ENCODE measurements around the gene ENO4.

DNA sequence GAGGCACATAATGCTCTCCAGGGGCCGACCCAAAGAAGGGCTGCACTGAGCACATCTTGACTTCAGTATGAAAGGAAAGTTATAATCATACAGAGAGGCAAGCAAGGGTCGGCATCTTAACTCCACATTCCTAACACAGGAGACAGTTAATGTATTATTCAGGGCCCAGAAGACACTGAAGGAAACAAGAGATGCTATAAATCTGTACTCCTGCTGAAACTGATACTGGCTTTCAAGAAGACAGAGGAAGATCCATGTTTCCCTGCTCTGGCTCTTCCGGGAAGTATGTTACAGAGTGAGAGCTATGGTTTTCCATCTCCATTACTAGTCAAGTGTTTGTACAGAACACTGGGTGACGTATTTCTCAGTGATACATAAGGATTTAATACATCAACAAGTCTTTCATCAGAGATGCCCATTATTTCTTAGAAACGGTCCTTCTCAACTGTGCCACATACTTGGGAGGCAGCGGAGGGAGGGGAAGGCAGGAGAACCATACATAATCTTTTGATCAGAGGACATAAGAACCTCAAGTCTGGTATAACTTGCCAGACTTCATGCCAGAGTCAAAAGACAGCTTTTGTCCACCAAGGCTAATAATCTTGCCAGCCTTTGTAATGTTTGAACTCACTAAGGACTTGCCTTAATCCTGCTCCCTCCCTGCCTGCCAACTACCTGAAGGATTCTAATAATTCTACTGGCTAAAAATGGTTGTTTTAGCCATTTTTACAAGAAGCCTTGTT is 58.1 kb downstream of the ENO4 start:
- no peak for TF ChIP-seq POLR2A (IDR thresholded peaks at IDR 0.05)
- no peak for TF ChIP-seq EP300 (IDR thresholded peaks at IDR 0.05)
- TF ChIP-seq, protein P1, sequence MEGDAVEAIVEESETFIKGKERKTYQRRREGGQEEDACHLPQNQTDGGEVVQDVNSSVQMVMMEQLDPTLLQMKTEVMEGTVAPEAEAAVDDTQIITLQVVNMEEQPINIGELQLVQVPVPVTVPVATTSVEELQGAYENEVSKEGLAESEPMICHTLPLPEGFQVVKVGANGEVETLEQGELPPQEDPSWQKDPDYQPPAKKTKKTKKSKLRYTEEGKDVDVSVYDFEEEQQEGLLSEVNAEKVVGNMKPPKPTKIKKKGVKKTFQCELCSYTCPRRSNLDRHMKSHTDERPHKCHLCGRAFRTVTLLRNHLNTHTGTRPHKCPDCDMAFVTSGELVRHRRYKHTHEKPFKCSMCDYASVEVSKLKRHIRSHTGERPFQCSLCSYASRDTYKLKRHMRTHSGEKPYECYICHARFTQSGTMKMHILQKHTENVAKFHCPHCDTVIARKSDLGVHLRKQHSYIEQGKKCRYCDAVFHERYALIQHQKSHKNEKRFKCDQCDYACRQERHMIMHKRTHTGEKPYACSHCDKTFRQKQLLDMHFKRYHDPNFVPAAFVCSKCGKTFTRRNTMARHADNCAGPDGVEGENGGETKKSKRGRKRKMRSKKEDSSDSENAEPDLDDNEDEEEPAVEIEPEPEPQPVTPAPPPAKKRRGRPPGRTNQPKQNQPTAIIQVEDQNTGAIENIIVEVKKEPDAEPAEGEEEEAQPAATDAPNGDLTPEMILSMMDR (IDR thresholded peaks at IDR 0.05): no peak
